ENCODE measurements around the gene DELE1.
"Not testable (repeated sequence)": the region's sequence is repeated elsewhere in the genome, so short reads cannot be mapped to it uniquely, and the experiment has no call there.

DELE1 gene

GRCh38 chr5:141883184-141883891 is 40.3 kb upstream of the DELE1 start:
- H3K27me3 Mint-ChIP-seq (ENCODE audit: low read depth) = peaks cover 83% of the 10 kb centered on the region
- TF ChIP-seq, protein P1, sequence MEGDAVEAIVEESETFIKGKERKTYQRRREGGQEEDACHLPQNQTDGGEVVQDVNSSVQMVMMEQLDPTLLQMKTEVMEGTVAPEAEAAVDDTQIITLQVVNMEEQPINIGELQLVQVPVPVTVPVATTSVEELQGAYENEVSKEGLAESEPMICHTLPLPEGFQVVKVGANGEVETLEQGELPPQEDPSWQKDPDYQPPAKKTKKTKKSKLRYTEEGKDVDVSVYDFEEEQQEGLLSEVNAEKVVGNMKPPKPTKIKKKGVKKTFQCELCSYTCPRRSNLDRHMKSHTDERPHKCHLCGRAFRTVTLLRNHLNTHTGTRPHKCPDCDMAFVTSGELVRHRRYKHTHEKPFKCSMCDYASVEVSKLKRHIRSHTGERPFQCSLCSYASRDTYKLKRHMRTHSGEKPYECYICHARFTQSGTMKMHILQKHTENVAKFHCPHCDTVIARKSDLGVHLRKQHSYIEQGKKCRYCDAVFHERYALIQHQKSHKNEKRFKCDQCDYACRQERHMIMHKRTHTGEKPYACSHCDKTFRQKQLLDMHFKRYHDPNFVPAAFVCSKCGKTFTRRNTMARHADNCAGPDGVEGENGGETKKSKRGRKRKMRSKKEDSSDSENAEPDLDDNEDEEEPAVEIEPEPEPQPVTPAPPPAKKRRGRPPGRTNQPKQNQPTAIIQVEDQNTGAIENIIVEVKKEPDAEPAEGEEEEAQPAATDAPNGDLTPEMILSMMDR (IDR thresholded peaks at IDR 0.05; ENCODE audit: unreplicated experiment in 3 of 3) = no peak
- no peaks in the 10 kb centered on the region for H3K9me3 Mint-ChIP-seq
- H3K27ac Mint-ChIP-seq = no peak overlapping the region
- peaks cover 11% of the 10 kb centered on the region for H3K4me1 Mint-ChIP-seq
- peak overlapping the region in 1 of 3 experiments; percentile 7 for H3K4me3 Mint-ChIP-seq
- no peaks in the 10 kb centered on the region for H3K36me3 Mint-ChIP-seq (ENCODE audit: low read depth)

DNA sequence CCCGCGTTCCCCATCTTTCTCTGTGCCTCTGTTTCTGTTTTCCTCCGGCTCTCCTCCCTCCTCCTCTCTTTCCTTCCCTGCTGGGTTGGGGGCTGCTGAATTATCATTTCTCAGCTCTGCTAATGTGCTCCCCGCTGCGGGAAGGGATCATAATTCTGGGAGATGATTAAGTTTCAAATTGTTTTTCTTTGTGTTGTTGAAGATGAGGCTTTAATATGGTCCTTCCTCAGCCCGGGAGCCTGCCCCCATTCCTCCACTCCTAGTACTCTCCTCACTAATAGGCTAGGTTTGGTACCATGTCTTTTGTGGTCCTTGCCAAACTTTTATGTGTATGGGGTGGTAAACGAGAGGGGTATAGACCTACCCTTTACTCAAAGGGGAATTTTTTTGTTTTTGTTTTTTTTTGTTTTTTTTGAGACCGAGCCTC is 39.8 kb upstream of the DELE1 start:
- Mint-ChIP-seq H3K4me1 (peaks cover 10% of the 10 kb centered on the region), H3K27ac (no peak overlapping the region), H3K9me3 (no peaks in the 10 kb centered on the region), H3K36me3 (ENCODE audit: low read depth) (no peaks in the 10 kb centered on the region), H3K4me3 (peak overlapping the region in 1 of 3 experiments; percentile 57), H3K27me3 (ENCODE audit: low read depth) (peaks cover 78% of the 10 kb centered on the region)
- TF ChIP-seq, protein P1 (IDR thresholded peaks at IDR 0.05; ENCODE audit: unreplicated experiment in 3 of 3) = no peak

- Mint-ChIP-seq H3K9me3 (no peaks in the 10 kb centered on the region), H3K36me3 (ENCODE audit: low read depth) (no peaks in the 10 kb centered on the region), H3K4me1 (no peaks in the 10 kb centered on the region), H3K27ac (no peak overlapping the region), H3K27me3 (ENCODE audit: low read depth) (peaks cover 35% of the 10 kb centered on the region), H3K4me3 (no peak overlapping the region)
- TF ChIP-seq, protein P1 (IDR thresholded peaks at IDR 0.05; ENCODE audit: unreplicated experiment in 3 of 3) = peak; percentile 20 to 35 (median 27)
Measured at GRCh38 chr5:141889282-141889871, 34.3 kb upstream of the DELE1 start.

DNA sequence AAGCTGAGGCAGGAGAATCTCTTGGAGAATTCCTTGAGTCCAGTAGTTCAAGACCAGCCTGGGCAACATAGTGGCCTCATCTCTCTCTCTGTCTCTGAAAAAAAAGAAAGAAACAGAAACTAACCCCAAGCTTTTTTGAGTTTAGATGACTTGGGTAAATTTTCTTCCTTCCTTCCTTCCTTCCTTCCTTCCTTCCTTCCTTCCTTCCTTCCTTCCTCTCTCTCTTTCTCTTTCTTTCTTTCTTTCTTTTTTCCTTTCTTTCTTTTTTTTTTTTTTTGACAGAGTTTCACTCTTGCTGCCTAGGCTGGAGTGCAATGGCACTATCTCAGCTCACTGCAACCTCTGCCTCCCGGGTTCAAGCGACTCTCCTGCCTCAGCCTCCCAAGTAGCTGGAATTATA is 33.2 kb upstream of the DELE1 start:
- not testable (repeated sequence) for H3K4me1 Mint-ChIP-seq; H3K36me3 Mint-ChIP-seq (ENCODE audit: low read depth); H3K4me3 Mint-ChIP-seq; H3K27ac Mint-ChIP-seq; H3K9me3 Mint-ChIP-seq
- H3K27me3 Mint-ChIP-seq (ENCODE audit: low read depth) = peaks cover 24% of the 10 kb centered on the region

DNA sequence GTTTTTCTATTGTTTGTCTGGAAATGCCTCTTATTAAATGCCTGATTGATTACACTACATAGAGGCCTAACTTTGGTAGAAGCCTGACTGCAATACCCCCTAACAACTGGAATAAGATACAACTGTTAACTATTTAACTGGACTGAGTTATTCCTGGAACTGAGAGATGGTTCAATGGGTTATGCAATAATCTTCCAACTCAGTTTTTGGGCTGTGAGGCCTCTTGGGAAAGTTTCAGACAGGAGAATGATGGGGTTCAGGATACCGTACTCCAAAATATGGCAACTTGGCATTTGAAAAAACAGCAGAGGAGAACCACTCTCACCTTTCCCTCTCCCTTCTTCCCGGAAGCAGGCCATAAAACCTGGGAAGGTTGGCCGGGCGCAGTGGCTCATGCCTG is 26.2 kb upstream of the DELE1 start:
- no peak overlapping the region for H3K4me3 Mint-ChIP-seq
- TF ChIP-seq, protein P1 (IDR thresholded peaks at IDR 0.05; ENCODE audit: unreplicated experiment in 3 of 3) = no peak
- H3K4me1 Mint-ChIP-seq = peaks cover 19% of the 10 kb centered on the region
- no peaks in the 10 kb centered on the region for H3K9me3 Mint-ChIP-seq
- no peak overlapping the region for H3K27ac Mint-ChIP-seq
- peaks cover 3% of the 10 kb centered on the region for H3K27me3 Mint-ChIP-seq (ENCODE audit: low read depth)
- no peaks in the 10 kb centered on the region for H3K36me3 Mint-ChIP-seq (ENCODE audit: low read depth)

DNA sequence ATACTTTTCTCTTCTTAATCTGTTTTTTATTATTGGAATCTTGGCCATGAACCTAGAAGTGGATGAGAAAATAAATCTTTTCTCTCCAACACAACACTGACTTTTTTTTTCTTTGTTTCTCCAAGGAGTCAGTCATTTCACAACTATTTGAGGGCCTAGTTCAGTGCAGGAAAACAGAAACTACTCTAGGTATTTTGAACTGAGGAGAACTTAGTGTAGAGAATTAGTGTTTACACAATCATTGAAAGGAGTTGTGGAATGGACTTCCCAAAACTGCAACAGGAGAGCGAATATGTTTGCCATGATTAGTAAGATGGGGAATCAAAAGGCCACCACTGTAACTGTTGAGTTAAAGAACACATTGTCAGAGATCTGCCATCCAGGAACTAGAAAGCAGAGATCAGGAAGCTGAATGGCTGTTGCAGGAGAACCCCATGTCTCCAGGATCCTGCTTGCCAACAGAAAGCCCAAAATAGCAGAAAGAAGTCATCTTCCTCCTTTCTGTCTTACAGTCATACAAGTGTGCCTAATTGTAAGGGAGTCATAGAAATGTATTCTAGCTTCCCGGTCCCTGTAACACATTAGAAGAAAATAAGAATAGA is 25.1 kb upstream of the DELE1 start:
- H3K27ac Mint-ChIP-seq = peak overlapping the region in 2 of 3 experiments; percentile 27 to 49
- no peak overlapping the region for H3K4me3 Mint-ChIP-seq
- H3K36me3 Mint-ChIP-seq (ENCODE audit: low read depth) = no peaks in the 10 kb centered on the region
- peaks cover 21% of the 10 kb centered on the region for H3K4me1 Mint-ChIP-seq
- TF ChIP-seq, protein P1 (IDR thresholded peaks at IDR 0.05; ENCODE audit: unreplicated experiment in 3 of 3) = no peak
- no peaks in the 10 kb centered on the region for H3K9me3 Mint-ChIP-seq
- H3K27me3 Mint-ChIP-seq (ENCODE audit: low read depth) = peaks cover 3% of the 10 kb centered on the region

Data from nephron (organoid).